A204.1 (cell line): ENCODE data around the gene LHFPL4.
"Not testable (repeated sequence)": the region's sequence is repeated elsewhere in the genome, so short reads cannot be mapped to it uniquely, and the experiment has no call there.

Source experiments
- FAIRE-seq: peaks from 2 replicates; lab custom pipeline; 2012; peaks lifted over from hg19 to GRCh38; lab: Jason Lieb, UNC

LHFPL4 gene

DNA sequence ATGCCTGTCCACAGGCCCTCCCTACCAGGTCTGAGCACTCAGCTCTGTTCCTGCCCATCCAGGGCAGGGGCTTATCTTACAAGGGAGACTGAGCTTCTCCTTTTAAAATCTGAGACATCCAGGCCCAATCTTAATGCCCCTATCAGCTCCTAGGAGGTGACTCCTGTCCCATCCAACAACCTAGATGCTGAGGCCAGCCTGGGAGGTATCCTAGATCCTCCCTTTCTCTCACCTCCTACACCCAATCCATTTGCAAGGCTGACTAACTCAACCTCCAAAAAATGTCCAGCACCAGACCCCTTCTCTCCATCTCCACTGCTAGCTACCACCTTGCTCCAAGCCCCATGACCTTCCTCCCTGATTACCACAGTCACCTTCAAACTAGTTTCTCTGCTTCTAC, 17.4 kb downstream of the LHFPL4 start:
- FAIRE-seq: no peak

DNA sequence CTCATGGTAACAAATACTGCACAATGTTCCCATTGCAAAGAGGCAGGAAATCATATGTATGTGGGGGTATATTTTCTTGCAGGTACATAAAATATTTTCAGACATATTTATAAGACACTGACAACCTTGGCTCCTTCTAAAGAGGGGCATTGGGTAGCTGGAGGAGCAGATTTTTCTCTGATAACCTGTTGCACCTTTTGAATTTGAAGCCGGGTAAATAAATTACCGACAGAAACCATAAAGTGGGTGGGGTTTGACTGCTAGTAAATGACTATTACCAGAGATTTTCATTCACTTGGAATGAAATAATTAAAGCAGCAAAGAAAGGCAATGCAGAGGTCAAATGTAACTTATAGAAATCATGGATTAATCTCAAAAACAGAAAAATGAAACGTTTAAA, 19.2 kb downstream of the LHFPL4 start:
- no peak for FAIRE-seq

DNA sequence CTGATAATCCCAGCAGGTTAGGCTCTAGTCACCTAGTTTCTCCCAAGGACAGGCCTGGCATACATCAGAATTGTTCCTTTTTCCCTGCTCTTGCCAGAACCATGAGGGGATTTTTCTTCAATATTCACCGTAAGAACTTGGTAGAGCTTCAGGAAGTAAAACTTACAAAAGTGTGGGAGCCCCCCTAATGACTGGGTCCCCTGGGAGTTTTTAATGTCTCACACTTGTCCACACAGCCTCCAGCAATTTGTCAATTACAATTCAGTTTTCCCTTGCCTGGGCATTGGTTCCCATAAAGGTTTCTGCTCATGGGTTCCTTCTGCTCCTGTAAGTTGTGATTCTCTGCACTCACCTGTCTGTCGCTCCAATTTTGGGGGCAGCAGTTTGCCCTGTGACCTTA, 28.5 kb downstream of the LHFPL4 start:
- no peak for FAIRE-seq

GRCh38 chr3:9514956-9515355, 38.7 kb downstream of the LHFPL4 start:
- FAIRE-seq: no peak

DNA sequence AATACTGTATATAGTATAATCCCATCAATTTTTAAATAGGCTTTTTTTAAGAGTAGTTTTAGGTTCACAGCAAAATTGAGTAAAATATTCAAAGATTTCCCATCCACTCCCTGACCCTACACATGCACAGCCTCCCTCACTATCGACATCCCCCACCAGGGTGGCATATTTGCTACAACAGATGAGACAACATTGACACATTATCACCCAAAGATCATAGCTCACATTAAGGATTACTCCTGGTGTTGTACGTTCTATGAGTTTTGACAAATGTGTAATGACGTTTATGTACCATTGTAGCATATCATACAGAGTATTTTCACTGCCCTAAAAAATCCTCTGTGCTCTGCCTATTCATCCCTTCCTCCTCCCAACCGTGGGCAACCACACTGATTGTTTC, 39.3 kb downstream of the LHFPL4 start:
- no peak for FAIRE-seq

- no peak for FAIRE-seq
Observed at GRCh38 chr3:9512456-9513045, 41.1 kb downstream of the LHFPL4 start.

GRCh38 chr3:9508781-9509180, 44.8 kb downstream of the LHFPL4 start:
- FAIRE-seq: no peak

DNA sequence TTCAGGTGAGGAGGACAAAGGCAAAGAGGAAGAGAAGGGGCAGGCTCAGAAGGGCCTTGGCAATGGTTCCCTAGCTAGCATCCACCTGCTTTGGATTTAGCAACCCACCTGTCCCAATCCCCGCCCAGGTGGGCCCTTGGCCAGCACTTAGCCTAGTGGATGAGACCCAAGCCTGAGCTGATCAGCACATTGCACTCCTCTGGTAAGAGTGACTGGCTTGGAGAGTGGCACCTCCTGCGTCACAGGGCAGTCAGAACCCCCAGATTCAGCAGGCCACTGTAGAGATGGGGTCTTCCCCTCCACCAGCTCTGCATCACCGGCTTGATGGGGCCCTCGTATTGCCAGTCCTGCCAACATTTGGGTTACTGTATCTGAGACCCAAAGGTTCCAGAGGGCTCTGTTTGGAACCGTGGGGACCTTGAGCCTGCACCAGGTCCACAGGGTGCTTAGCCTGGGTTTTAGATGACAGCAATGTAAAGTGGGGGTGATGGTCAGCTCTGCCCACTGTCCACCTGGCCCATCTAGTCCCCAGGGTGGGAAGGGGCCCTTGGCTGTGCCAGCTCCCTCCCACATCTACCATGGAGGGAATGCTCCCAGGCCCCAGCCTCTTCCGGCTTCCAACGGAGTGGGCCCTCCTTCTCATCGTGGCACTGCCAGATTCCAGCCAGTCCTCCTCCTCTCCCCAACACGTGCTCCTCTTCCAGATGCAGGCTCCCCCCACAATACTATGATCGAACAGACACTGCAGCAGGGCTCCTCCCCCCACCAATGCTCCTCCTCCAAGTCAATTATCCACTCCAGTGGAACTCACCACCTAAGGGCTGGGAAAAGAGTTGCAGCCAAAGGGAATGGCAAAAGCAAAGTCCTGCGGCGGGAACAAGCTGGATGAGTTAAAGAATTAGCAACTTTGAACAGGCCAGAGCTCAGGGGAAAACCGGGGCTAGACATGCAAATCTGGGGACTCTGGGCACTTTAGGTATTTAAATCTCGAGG, 45.7 kb downstream of the LHFPL4 start:
- FAIRE-seq: no peak

- FAIRE-seq: no peak
Observed at GRCh38 chr3:9503283-9503682, 50.3 kb downstream of the LHFPL4 start.

GRCh38 chr3:9501226-9501625, 52.4 kb downstream of the LHFPL4 start:
- FAIRE-seq: no peak

DNA sequence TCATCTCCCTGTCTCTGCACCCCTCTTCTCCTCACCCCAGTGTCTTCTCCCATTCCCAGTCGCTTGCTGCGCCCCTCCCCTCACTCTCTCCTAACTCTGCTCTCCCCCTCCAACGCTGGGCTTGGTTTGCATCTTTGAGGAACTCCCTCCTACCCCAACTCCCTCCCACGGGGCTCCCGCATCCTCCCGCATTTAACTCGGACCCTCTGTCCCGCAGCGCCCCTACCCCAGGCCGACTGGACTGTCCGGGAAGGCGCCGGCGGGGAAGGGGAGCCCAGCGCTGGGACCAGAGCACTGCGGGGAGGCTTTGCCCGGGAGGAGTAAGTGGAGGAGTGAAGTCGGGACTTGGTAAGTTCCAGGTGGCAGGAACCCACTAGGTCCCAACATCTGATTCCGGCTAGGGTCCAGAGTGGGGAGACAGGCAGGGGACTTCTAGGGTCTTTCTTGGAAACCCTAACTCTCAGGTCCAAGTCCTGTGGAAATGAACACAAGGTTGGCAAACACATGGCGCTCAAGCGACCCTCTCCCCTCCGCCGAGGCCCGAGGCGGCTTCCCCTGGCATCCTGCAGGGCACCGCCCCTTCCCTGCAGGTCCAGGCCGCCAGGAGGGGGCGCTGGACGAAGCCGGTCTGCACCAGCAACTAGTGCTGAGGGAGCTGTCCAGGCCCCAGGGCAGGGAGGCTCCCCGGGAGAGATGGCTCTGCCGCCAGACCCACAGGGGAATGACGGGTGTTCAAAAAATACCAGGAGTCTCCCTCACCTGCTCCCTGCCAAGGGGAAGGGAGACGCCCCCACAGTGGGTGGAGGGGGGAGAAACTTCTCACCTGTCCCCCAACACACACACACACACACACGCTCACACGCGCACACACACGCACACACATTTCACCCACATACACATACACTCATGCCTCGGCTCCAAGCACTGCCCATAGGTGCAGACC, 53.2 kb downstream of the LHFPL4 start:
- FAIRE-seq: no peak

DNA sequence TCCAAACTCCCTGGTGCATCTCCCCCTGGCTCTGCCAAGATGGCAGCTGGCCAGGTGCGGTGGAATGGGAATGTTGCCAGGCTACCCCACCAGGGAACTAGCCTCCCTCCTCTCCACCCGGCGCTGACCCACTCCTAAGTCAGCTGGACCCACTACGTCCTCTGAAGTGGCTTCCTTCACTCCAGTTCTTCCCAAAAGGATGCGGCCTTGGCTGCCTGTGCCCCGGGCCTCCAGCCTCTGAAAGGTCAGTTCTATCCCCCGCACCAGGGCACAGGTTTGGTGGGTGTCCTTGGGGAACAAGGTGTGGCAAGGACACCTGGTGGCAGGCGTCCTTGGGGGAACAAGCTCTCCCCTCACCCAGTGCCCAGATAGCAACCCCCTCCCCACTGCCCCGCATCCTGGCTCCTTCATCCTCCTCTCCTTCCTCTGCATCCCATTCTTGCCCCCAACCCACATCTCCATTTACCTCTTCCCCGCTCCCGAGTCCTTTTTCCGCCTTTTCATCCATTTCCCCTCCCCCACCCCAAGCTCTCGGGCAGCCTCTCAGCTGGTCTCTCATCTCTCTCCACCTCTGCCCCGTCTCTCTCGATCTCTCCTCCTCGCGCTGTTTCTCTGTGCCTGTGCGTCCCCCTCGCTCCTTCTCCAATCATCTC, 54.0 kb downstream of the LHFPL4 start:
- no peak for FAIRE-seq

DNA sequence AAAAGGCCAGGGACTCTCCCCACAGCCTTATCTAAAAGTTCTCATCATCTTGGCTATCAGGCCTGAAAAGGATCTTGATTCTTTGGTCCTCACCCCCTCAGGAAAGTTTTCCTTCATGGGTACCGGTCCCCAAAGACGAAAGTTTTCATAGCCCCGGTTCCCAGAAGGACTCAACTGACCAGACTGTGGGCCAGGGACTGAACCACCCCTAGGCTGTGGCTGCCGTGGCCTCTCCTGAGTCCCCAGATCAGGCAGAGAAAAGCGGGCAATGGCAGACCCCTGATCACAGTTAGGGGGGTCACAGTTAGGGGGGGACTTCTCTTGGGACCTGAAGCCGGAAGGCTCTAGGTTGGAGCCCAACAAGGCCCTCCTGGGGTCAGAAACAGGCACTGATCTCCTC, 54.8 kb downstream of the LHFPL4 start:
- no peak for FAIRE-seq

DNA sequence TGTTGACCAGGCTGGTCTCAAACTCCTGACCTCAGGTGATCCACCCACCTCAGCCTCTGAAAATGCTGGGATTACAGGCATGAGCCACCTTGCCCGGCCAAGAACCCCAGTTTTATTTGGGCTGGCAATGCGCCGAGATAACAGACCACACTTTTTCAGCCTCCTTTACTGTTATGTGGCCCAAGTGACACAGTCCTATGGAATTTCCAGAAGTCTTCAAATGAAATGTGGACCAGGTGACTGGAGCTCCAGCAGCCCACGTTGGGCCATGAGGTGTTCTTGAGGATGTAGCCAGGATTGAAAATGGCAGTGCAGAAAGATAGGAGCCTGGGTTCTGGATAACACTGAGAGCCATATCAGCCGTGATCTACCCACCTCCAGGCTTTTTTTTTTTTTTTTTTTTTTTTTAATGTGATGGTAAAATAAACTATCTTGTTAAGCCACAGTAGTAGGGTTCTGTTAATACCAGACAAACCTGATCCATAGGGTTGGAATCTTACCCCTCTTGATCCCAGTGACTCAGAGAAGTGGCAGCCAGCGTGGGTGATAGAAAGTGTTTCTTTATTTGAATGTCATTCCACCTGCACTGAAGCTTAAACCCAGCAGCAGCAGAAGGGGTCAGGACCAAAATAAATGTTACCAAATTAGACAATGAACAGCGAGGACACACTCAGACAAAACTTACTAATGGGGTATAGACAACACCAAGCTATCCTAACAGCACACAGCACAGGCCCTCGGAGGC, 55.6 kb downstream of the LHFPL4 start:
- FAIRE-seq: no peak

DNA sequence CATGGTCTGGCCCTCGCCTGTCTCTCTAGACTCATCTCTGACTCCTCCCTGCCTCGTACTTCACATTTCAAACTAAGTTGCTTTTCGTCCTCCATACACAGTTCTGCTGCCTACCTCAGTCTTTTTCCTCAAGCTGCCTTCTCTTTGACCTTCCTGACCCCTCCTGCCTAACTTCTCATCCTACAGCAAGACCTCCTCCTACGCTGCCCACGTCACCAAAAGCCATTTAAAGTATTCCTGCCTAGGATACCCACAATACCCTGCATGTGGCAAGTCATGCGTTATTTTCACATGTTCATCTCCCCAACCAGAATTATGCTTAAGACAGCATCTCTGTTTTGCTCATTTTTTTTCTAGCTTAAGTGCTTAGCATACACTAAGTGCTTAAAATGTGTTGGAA, 56.7 kb downstream of the LHFPL4 start:
- no peak for FAIRE-seq

GRCh38 chr3:9494036-9494435, 59.6 kb downstream of the LHFPL4 start:
- FAIRE-seq: not testable (repeated sequence)

- FAIRE-seq: no peak
Observed at GRCh38 chr3:9491506-9491905, 62.1 kb downstream of the LHFPL4 start.

- no peak for FAIRE-seq
Observed at GRCh38 chr3:9485248-9485647, 68.4 kb downstream of the LHFPL4 start.

DNA sequence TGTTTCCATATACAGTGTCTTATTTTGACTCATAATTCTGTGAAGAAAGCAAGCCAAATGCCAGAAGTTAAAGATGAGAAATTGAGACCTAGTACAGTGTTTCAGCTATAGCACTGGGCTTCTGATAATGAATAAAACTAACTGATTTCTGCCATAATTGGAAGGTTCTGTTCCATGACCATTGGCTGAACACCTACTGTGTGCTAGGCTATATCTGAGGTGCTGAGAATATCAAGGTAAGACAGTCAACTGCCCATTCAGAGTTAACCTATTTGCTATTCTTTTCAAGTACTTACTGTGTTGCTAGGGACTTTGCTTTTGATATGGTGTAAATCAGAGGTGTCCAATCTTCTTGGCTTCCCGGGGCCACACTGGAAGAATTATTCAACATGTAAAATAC, 73.4 kb downstream of the LHFPL4 start:
- FAIRE-seq: no peak

DNA sequence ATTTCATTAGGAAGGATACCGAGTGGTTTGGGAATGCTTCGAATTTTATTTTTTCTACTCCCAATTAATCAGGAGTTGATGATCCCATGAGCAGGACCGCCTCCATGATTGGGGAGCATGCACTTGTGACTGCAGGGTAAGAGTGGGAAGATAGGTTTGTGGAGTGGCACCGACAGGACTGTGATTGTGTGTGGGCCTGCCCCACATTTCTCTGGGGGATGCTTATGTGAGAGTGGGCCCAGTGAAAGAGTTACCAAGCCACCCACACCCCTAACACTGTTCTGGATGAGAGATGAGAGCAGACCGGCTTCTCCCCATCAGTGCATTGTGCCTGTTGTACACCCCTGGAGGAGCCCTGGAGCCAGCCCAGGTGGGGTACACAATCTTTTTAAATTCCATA, 76.7 kb downstream of the LHFPL4 start:
- FAIRE-seq: no peak

DNA sequence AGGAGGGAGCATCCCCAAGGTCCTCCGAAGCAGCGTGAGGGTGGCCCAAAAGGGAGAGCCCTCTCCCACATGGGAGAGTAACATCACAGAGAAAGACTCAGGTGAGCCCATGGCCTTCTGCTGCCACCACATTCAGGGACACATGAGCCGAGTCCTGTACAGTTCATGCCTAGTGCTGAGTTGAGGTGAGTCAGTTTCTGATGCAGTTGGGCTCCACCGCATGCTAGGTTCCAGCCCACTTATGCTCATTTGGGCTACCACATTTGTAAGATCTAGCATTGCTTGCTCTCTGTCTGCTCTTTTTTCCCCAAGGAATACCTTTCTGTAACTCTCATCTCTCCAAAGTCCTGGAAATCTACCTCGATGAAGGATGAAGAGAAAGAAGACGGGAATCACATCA, 79.1 kb downstream of the LHFPL4 start:
- FAIRE-seq: no peak
